HG03565 (cell line): ENCODE measurements around the gene NLGN2.

Source experiments
- ATAC-seq: cut with Tn5 transposase; IDR thresholded peaks from one replicate; pipeline ENCODE4 v1.9.1; 2021; ENCODE audit warnings: mild to moderate bottlenecking, moderate library complexity; ENCODE audit not compliant: unreplicated experiment

Gene NLGN2

DNA sequence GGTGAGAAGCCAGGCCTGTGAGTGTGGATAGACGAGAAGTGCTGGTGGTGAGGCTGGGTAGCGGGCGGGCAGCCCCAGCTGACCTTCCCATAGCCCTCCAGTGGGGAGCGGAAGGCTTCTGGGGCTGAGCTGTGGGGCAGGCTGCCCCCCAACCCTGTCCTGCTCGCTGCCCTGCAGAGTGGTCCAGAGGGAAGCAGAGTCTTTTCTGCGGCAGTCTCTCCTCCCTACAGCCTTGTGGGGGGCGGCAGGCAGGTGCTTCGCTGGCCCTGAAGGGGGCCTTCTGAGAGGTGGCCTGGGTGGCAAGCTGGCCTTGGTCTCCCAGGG, 3.7 kb downstream of the NLGN2 start:
- no peak for ATAC-seq

DNA sequence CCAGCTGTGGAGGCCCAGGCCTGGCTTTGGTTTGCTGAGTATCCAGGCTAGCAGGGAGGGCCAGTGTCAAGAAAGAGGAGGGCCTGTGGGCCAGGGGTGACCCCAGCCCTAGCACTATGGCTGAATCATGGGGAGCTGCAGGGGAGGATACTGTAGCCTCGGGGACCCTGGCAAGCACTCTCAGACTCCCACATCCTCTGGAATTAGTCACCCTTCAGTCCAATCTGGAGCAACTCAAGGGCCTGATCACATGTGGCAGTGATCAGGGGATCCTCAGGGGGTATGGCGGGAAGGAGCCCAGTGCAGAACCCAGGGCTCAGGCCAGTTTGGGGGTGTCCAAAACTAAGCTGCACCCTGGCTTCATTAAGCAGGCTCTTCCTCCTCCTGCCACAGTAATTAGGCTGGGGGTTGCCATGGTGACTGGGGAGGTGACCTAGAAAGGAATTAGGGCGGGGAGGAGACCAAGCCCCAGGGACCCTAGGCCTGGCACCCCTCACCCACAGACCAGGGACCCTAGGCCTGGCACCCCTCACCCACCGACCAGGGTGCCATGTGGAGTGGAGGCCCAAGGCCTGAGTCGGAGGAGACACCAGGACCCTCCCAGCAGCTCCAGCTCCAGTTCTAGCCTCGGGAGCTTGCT, 5.8 kb downstream of the NLGN2 start:
- ATAC-seq, result no peak

DNA sequence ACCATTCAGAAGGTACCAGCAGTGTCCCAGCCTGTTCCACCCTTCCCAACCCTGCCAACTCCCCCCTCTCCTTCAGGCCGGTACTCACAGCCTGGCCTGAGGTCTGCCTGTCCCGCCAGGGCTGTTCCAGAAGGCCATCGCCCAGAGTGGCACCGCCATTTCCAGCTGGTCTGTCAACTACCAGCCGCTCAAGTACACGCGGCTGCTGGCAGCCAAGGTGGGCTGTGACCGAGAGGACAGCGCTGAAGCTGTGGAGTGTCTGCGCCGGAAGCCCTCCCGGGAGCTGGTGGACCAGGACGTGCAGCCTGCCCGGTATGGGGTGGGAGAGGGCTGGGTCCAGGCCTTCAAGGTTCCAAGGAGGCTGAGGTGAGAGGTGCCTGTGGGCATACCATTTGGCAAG, 7.2 kb downstream of the NLGN2 start:
- ATAC-seq, result no peak

DNA sequence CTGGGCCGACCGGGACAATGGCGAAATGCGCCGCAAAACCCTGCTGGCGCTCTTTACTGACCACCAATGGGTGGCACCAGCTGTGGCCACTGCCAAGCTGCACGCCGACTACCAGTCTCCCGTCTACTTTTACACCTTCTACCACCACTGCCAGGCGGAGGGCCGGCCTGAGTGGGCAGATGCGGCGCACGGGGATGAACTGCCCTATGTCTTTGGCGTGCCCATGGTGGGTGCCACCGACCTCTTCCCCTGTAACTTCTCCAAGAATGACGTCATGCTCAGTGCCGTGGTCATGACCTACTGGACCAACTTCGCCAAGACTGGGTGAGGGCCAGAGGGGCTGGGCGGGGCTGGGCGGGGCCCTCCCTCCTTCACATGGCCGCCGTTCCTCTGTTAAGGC, 8.1 kb downstream of the NLGN2 start:
- no peak for ATAC-seq

DNA sequence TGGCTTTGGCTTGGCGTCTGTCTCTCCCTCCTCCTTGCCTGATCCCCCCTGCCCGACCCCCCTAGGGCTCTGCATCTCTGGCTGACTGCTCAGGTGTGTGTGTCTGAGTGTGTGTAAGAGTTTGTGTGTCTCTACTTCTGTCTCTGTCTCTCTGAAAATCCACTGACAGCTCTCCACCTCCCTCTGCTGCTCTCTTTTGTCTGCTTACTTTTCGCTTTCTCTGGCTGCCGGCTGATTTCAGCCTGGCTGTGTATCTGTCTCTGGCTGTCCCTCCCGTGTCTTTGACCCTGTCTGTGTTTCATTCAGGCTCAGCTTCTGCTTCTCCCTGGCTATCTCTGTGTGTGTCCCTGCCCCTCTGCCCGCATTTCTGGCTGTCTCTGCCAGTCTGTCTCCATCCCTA, 8.7 kb downstream of the NLGN2 start:
- ATAC-seq, result no peak

DNA sequence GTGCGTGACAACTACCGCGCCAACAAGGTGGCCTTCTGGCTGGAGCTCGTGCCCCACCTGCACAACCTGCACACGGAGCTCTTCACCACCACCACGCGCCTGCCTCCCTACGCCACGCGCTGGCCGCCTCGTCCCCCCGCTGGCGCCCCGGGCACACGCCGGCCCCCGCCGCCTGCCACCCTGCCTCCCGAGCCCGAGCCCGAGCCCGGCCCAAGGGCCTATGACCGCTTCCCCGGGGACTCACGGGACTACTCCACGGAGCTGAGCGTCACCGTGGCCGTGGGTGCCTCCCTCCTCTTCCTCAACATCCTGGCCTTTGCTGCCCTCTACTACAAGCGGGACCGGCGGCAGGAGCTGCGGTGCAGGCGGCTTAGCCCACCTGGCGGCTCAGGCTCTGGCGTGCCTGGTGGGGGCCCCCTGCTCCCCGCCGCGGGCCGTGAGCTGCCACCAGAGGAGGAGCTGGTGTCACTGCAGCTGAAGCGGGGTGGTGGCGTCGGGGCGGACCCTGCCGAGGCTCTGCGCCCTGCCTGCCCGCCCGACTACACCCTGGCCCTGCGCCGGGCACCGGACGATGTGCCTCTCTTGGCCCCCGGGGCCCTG, 9.5 kb downstream of the NLGN2 start:
- no peak for ATAC-seq

DNA sequence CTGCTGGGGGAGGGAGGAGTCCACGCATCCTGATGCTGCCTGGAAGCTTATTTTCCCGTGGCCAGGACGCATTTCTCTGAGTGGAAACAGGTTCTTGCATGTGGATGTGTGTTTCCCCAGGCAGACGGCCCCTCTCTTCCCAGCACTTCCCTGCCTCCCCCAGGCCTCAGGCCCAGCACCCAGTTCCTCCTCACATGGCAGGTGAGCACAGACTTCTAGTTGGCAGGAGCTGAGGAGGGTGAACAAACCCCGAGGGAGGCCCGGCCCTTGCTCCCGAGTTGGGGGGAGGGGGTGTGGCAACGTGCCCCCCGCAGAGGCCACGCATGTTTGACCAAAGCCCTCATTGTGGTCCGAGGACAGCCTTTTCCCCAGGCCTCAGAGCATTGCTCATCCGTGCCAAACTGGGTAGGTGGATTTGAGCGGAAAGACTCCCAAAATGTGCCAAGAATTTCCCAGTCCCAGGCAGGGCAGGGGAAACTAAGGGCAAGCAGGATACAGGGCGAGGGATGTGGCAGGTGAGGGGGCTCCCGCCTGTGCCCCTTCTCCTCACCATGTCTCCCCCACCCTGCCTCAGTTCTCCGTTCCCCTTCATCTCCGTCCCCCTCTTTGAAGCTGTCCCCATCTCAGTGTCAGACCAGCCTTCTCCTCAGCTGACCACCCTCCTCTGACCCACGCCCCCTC, 11.0 kb downstream of the NLGN2 start:
- ATAC-seq, result no peak

DNA sequence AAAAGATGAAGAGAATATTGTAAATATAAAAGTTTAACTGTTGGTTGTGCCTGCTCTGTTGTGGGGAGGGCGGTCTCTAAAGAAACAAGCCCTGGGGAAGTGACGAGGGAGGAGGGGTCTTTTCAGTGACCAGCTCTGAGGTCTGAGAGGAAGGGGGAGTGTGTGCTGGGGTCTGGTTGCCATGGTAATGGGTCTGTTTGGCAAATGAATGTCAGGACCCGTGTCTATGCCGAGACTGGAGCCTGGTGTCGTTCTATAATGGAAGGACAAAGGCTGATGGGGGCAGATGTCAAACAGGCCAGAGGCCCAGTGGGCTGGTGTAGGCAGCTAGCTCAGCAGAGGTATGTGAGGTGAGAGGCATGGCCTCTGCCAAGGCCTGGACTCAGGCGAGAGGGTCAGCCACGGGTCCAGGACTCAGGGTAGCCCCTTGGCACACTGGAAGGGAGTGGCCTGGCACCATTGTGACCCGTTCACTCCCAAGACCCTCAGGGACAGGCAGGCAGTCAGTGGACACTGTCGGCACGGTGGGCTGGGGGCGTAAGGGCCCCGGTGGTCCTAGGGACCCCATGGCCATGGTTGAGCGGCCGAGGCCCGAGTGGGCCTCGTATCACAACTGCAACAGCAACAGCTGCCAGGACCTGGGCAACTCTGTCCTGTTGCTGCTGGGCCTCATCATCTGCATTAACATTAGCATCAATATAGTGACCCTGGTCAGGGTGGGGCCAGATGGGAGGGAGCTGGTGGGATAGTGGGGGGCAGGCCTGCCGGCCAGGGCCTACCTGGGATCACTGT, 12.4 kb downstream of the NLGN2 start, which contains the start of gene SPEM1:
SPEM1 (plus strand) TSS at position 506 of the 792 bp plus-strand sequence; CDS start at position 567, 61 bp downstream.
- ATAC-seq, result no peak

DNA sequence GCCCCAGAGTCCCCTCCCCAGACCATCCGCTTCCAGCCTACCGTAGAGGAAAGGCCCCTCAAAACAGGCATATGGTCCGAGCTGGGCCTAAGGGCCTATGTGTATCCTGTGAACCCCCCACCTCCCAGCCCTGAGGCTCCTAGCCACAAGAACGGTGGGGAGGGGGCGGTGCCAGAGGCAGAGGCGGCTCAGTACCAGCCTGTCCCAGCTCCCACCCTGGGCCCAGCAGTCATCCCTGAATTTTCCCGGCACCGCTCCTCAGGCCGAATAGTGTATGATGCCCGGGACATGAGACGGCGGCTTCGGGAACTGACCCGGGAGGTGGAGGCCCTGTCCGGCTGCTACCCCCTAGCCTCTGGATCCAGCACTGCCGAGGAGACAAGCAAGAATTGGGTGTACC, 13.5 kb downstream of the NLGN2 start:
- ATAC-seq, result no peak

DNA sequence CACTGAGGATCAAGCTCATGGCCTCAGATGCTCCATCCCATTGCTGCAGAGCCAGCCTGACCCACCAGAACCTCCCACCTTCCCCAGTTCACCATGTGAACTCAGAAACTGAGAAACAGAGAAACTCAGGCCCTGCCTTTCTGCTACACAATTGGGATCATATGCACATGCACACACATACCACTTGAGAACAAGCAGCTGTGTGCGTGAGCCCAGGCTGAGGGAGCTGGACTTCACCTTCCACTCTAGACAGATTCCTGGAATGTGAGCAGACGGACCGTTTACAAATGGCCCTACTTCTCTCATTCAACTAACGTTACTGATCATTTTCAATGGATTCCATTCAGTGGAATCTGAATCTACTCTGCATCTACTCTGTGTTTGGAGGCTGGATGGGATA, 16.0 kb downstream of the NLGN2 start:
- no peak for ATAC-seq

DNA sequence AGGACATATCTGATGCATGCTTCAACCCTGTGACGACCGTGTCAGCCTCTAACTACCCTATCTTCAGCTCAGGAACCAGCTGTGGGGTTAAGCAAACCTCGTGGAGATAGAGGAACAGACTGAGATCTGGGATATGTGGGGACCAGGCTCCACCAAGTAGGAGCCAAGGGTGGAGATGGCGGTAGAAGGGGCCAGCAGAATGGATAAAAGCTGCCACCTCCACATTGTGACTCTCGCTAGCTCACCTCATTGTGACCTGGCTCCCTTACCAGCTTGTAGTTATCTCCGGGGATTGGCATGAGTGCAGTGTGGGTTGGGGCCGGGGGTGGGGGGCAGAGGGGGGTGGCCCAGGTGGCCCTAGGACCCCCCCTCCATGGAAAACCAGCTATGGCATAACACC, 17.7 kb downstream of the NLGN2 start, which contains the start of gene SPEM2:
SPEM2 (plus strand) TSS at position 301 of the 400 bp plus-strand sequence; CDS start at position 374, 73 bp downstream.
- ATAC-seq, result no peak

DNA sequence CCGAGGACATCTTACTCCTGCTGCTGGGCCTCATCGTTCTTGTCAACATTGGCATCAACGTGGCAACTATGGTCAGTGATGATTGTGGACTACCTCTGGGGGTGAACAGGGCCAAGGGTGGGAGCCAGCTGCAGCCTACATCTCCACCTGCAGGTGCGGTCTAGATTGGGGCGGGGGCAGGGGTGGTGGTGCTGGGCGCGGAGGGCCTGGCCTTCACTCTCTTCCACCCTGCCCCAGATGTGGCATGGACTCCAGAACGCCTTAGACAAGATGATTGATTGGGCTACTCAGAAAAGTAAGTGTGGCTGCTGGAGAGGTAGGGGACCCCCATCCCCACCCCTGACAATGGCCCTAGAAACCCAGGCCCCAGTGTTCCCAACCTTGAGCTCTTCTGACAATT, 18.1 kb downstream of the NLGN2 start:
- ATAC-seq, result no peak

DNA sequence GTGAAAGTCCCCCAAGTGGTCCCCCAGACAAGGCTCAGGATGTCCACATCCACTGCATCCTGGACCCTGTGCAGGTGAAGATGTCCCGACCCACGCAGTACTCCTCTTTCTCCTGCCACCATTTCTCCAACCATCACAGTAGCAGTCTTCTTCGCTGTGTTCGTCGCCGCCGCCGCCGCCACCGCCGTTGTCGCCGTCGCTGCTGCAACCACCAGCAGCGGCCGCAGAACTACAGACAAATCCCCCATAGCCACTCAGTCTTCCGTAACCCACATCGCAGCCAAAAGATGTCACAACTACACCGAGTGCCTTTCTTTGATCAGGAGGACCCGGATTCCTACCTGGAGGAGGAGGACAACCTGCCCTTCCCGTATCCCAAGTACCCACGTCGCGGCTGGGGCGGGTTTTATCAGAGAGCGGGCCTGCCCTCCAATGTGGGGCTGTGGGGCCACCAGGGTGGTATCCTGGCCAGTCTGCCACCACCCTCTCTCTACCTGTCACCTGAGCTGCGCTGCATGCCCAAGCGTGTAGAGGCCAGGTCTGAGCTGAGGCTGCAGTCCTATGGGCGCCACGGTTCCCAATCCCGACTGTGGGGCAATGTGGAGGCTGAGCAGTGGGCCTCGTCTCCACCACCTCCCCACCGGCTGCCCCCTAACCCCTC, 18.7 kb downstream of the NLGN2 start:
- no peak for ATAC-seq

DNA sequence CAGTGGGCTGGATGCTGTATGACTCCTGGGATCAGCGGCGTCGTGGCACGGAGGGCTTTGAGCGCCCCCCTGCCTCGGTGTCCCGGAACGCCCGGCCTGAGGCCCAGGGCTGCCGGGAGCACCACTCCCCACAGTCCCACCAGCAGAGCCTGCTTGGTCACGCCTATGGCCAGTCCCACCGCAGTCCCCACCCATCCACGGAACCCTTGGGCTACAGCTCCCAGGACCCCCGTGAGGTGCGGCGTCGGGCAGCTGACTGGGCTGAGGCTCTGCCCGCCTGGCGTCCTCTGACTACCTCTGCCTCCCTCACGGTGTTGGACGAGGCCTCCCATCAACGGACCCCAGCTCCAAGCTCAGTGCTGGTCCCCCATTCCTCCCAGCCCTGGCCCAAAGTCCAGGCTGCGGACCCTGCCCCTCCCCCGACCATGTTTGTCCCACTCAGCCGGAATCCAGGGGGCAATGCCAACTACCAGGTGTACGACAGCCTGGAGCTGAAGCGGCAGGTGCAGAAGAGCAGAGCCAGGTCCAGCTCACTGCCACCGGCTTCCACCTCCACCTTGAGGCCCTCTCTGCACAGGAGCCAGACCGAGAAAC, 19.3 kb downstream of the NLGN2 start:
- no peak for ATAC-seq

DNA sequence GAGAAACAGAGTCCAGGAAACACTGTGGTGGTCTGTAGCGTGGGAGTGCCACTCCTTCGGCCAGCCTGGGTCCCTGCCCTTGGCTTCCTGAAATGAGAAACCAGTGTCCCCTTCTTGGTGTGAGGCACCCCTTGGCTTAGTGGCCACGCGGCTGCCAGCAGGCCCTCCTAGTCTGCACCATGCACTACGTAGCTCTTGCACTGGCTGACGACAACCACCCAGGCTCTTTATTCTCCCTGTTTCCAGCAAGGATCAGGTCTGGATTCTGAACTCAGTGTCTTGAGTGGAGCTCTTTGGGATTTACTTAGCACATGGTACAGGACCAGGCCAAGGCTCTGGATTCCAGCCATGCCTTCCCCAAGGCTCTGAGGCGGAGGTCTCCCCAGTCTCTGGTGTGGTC, 19.9 kb downstream of the NLGN2 start:
- no peak for ATAC-seq

DNA sequence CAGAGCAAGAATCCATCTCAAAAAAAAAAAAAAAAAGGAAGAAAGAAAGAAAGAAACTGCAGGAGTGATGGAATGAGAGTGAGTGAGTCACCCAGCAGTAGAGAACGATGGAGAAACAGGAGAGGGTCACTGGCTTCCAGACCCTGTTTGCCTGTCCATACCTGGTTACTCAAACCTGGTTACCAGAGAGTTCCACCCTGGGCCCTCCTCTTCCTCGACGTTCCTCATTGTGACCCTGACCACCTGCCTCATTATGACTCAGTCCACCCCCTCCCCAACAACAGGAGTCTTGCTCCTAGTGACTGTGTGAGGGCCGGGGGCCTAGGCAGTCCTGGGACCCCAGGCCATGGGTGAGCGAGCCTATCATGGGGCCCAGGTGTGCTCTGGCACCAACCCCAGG, 20.9 kb downstream of the NLGN2 start, which contains the start of gene SPEM3:
SPEM3 (plus strand) TSS at position 301 of the 400 bp plus-strand sequence; CDS start at position 347, 46 bp downstream.
- ATAC-seq, result no peak

DNA sequence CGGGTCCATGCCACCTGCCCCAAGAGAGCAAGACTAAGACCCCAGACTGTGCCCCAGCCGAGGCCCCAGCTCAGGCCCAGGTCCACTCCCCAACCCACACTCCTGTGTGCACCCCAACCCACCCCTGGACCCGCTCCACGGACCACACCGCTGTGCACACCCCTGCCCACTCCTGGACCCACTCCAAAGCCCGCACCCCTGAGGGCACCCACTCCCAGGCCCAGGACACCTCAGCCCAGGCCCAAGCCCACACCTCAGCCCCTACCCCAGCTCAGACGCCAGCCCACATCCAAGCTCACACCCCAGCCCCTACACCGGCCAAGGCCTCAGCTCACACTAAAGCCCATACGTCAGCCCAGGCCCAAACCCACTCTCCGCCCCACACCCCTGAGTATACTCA, 22.1 kb downstream of the NLGN2 start:
- ATAC-seq, result no peak

DNA sequence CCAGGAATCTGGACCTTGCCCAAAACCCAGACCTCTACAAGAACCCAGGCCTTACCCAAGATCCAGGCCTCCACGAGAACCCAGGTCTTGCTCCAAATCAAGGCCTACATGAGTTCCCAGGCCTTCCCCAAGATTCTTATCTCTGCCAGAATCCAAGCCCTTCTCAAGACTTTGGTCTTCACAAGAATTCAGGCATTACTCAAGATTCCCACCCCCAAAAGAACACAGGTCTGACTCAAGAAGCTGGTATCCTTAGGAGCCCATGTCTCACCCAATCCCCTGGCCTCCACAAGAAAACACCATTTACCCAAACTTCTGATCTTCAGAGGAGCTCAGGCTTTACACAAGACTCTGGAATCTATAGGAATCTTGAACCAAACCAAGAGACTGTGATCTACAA, 23.6 kb downstream of the NLGN2 start:
- ATAC-seq, result no peak

DNA sequence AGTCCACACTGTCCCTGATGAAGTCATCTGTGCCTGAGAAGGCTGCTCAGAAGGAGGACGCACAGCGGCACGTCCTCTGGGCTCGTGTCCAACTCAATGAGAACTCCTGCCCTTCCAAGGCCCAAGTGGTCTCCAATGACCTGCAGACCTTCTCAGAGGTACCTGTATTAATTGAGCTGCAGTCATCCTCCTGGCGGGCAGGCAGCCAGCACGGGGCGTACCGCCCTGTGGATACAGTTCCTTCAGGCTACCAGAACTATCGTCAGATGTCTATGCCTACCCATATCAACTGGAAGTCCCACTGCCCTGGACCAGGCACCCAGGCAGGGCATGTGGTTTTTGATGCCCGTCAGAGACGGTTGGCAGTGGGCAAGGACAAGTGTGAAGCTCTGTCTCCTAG, 24.7 kb downstream of the NLGN2 start:
- ATAC-seq, result no peak
